Keratinocyte (primary cell): ENCODE data around the gene AMBRA1.

Experiments
- EZH2 ChIP-seq: IDR thresholded peaks from one replicate; pipeline ENCODE4 v1.6.1; 2012; ENCODE audit warnings: inconsistent platforms, mild to moderate bottlenecking, low read length, moderate library complexity
- TF ChIP-seq, protein P1 (sequence below), 3 experiments: IDR thresholded peaks in 1 of 3; conservative IDR thresholded peaks in 1 of 3; optimal IDR thresholded peaks in 1 of 3; 2 replicates in 2 of 3; 3 replicates in 1 of 3; pipeline versions ENCODE3 to v1.5.1; 2011; ENCODE audit warnings: low read length in 3 of 3, mild to moderate bottlenecking in 3 of 3, moderate library complexity in 2 of 3, control low read depth in 1 of 3, inconsistent platforms in 1 of 3; ENCODE audit not compliant: insufficient read depth in 2 of 3; ENCODE audit errors: extremely low read depth in 1 of 3

DNA sequence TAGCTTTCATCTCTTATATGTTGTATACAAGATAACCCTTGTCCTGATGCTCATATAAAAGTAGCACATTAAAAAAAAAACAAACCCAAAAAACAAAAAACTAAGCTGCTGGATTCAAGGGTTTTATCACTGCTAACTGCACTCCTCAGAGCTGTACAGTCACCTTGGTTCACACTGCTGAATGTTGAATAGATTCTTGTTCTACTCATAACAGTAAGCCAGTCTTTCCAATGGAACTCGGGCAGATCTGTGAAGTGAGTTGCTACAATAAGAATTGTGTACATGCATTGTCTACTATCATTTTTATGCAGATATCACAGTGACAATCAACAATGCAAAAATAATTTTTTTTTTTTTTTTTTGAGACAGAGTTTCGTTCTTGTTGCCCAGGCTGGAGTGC is 18.5 kb upstream of the AMBRA1 start:
- TF ChIP-seq, protein P1, sequence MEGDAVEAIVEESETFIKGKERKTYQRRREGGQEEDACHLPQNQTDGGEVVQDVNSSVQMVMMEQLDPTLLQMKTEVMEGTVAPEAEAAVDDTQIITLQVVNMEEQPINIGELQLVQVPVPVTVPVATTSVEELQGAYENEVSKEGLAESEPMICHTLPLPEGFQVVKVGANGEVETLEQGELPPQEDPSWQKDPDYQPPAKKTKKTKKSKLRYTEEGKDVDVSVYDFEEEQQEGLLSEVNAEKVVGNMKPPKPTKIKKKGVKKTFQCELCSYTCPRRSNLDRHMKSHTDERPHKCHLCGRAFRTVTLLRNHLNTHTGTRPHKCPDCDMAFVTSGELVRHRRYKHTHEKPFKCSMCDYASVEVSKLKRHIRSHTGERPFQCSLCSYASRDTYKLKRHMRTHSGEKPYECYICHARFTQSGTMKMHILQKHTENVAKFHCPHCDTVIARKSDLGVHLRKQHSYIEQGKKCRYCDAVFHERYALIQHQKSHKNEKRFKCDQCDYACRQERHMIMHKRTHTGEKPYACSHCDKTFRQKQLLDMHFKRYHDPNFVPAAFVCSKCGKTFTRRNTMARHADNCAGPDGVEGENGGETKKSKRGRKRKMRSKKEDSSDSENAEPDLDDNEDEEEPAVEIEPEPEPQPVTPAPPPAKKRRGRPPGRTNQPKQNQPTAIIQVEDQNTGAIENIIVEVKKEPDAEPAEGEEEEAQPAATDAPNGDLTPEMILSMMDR (optimal IDR thresholded peaks at IDR 0.05 in 1 of 3, IDR thresholded peaks at IDR 0.05 in 1 of 3, conservative IDR thresholded peaks at IDR 0.05 in 1 of 3; ENCODE audit: extremely low read depth in 1 of 3, insufficient read depth in 2 of 3, low read length in 3 of 3), result no peak
- no peak for TF ChIP-seq EZH2
